NCI-H2029 (cell line): ENCODE measurements around the gene TMEM223.
"Not testable (repeated sequence)": the region's sequence is repeated elsewhere in the genome, so short reads cannot be mapped to it uniquely, and the experiment has no call there.

Source experiments
- DNase-seq: peaks from one replicate; lab custom pipeline; 2025; lab: John Stamatoyannopoulos, UW

The TMEM223 gene

GRCh38 chr11:62752994-62753735, 38.6 kb downstream of the TMEM223 start:
- no peak for DNase-seq

- no peak for DNase-seq
Measured at GRCh38 chr11:62752177-62752785, 39.5 kb downstream of the TMEM223 start.

DNA sequence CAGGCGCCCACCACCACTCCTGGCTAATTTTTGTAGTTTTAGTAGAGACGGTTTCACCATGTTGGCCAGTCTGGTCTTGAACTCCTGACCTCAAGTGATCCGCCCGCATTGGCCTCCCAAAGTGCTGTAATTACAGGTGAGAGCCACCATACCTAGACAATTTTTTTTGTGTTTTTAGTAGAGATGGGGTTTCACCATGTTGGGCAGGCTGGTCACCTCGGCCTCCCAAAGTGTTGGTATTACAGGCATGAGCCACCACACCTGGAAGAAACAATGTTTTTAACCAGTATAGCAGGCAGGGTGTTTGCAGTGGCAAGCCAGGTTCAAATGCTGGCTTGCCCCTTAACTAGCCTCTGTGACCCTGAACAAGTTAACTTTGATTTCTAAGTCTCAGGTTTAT, 41.9 kb downstream of the TMEM223 start:
- not testable (repeated sequence) for DNase-seq

- no peak for DNase-seq
Measured at GRCh38 chr11:62747475-62748160, 44.2 kb downstream of the TMEM223 start.
